ENCODE measurements around the gene IDI2. TPM values are rescaled to one million over a fixed set of nuclear protein-coding genes. Genes with fewer than 3 reads are reported as not detected.

IDI2 gene
- total RNA-seq, 2 experiments from 2014 or later: not detected

GRCh38 chr10:971613-972012, 54.0 kb downstream of the IDI2 start:
- H3K4me3 Mint-ChIP-seq: no peak overlapping the region
- peaks cover 3% of the 10 kb centered on the region for H3K9me3 Mint-ChIP-seq
- intact Hi-C loops (cut with micrococcal nuclease): no loop called here
- ATAC-seq (no peak), DNase-seq (no peak)
- H3K4me1 Mint-ChIP-seq (ENCODE audit: low read depth): peaks cover 6% of the 10 kb centered on the region
- no peak for TF ChIP-seq CTCF (IDR thresholded peaks at IDR 0.05)
- CTCF ChIA-PET: no interaction called here
- H3K27ac Mint-ChIP-seq: no peak overlapping the region
- POLR2A ChIA-PET: interaction anchor here (0.7 kb wide), 1 partner anchor 14 kb away, joined by 3 read pairs; no protein-coding TSS in a partner anchor
- no peaks in the 10 kb centered on the region for H3K36me3 Mint-ChIP-seq (ENCODE audit: low read depth)
- peaks cover 10% of the 10 kb centered on the region for H3K27me3 Mint-ChIP-seq

- CTCF ChIA-PET: no interaction called here
- H3K36me3 Mint-ChIP-seq (ENCODE audit: low read depth): no peaks in the 10 kb centered on the region
- DNase-seq: no peak
These were observed 54.5 kb downstream of the IDI2 start for GRCh38 chr10:971150-971542.

GRCh38 chr10:970311-971149, 55.1 kb downstream of the IDI2 start:
- Mint-ChIP-seq H3K4me1 (ENCODE audit: low read depth) (peaks cover 6% of the 10 kb centered on the region), H3K9me3 (peaks cover 3% of the 10 kb centered on the region), H3K27me3 (peaks cover 10% of the 10 kb centered on the region), H3K4me3 (no peak overlapping the region), H3K36me3 (ENCODE audit: low read depth) (no peaks in the 10 kb centered on the region), H3K27ac (no peak overlapping the region)
- no peak for TF ChIP-seq CTCF (IDR thresholded peaks at IDR 0.05)
- ChIA-PET CTCF (no interaction called here), POLR2A (interaction anchor here (0.6 to 1.6 kb wide), 3 partner anchors 15 to 78 kb away, joined by 3 read pairs; partner anchors contain the start of gene IDI1)
- intact Hi-C loops (cut with micrococcal nuclease): no loop called here
- no peak for DNase-seq
- ATAC-seq: no peak

More at GRCh38 chr10:971150-971542, 54.5 kb downstream of the IDI2 start:
- POLR2A ChIA-PET: interaction anchor here (0.7 kb wide), 1 partner anchor 14 kb away, joined by 3 read pairs; no protein-coding TSS in a partner anchor
- H3K9me3 Mint-ChIP-seq: peaks cover 2% of the 10 kb centered on the region
- H3K4me3 Mint-ChIP-seq: no peak overlapping the region
- no peak for ATAC-seq
- peaks cover 6% of the 10 kb centered on the region for H3K4me1 Mint-ChIP-seq (ENCODE audit: low read depth)
- intact Hi-C loops (cut with micrococcal nuclease): no loop called here
- peaks cover 10% of the 10 kb centered on the region for H3K27me3 Mint-ChIP-seq
- no peak for TF ChIP-seq CTCF (IDR thresholded peaks at IDR 0.05)
- no peak overlapping the region for H3K27ac Mint-ChIP-seq

- Mint-ChIP-seq H3K4me3 (no peak overlapping the region), H3K27ac (no peak overlapping the region), H3K9me3 (peaks cover 3% of the 10 kb centered on the region), H3K27me3 (peaks cover 10% of the 10 kb centered on the region), H3K36me3 (ENCODE audit: low read depth) (no peaks in the 10 kb centered on the region), H3K4me1 (ENCODE audit: low read depth) (peaks cover 6% of the 10 kb centered on the region)
- intact Hi-C loops (cut with micrococcal nuclease): no loop called here
- ATAC-seq (no peak), DNase-seq (no peak)
- ChIA-PET CTCF (no interaction called here), POLR2A (interaction anchor here (1.6 kb wide), 1 partner anchor 19 kb away, joined by 3 read pairs; no protein-coding TSS in a partner anchor)
- TF ChIP-seq CTCF (IDR thresholded peaks at IDR 0.05): no peak
These were observed 56.0 kb downstream of the IDI2 start for GRCh38 chr10:969473-970150.

Other genes starting within 250 kb of the IDI2 start
- 100 to 1,000 TPM; 101 to 104 TPM for gene LARP4B, start 94.2 kb downstream of the IDI2 start, total RNA-seq
- gene GTPBP4, start 37.4 kb downstream of the IDI2 start, total RNA-seq: 100 to 1,000 TPM; 119 to 128 TPM
- gene IDI1, start 23.3 kb upstream of the IDI2 start, total RNA-seq: 10 to 100 TPM; 67.7 to 69.5 TPM
- 10 to 100 TPM; 17.2 to 17.9 TPM for gene WDR37, start 30.5 kb upstream of the IDI2 start, total RNA-seq